ENCODE data around the gene PJVK. TPM values are rescaled to one million over a fixed set of nuclear protein-coding genes. Genes with fewer than 3 reads are reported as not detected.

The PJVK gene
- total RNA-seq, 6 experiments from 2014 or later = 0.80 to 2.8 (median 1.6) TPM

GRCh38 chr2:178482437-178482836 lies 31.3 kb downstream of the PJVK start:
- no peak for ATAC-seq
- H3K27me3 ChIP-seq = no peaks in the 10 kb centered on the region
- DNase-seq = no peak
- intact Hi-C loops (cut with DNase I) = no loop called here
- H3K9me3 ChIP-seq = no peaks in the 10 kb centered on the region
- WGBS (ENCODE audit: insufficient coverage, low coverage, low lambda C conversion rate, missing lambda C conversion rate) = 84% methylated on average over 4 of the region's 4 CpGs
- no peaks in the 10 kb centered on the region for H3K36me3 ChIP-seq
- no peak overlapping the region for H3K4me3 ChIP-seq
- TF ChIP-seq POLR2A (IDR thresholded peaks at IDR 0.05) = no peak
- TF ChIP-seq, protein P1, sequence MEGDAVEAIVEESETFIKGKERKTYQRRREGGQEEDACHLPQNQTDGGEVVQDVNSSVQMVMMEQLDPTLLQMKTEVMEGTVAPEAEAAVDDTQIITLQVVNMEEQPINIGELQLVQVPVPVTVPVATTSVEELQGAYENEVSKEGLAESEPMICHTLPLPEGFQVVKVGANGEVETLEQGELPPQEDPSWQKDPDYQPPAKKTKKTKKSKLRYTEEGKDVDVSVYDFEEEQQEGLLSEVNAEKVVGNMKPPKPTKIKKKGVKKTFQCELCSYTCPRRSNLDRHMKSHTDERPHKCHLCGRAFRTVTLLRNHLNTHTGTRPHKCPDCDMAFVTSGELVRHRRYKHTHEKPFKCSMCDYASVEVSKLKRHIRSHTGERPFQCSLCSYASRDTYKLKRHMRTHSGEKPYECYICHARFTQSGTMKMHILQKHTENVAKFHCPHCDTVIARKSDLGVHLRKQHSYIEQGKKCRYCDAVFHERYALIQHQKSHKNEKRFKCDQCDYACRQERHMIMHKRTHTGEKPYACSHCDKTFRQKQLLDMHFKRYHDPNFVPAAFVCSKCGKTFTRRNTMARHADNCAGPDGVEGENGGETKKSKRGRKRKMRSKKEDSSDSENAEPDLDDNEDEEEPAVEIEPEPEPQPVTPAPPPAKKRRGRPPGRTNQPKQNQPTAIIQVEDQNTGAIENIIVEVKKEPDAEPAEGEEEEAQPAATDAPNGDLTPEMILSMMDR (IDR thresholded peaks at IDR 0.05) = no peak
- no peak overlapping the region for H3K27ac ChIP-seq
- peaks cover 0 to 50% (median 6%) of the 10 kb centered on the region in 4 donors for H3K4me1 ChIP-seq

- 37% methylated on average over 6 of the region's 6 CpGs for WGBS (ENCODE audit: insufficient coverage, low coverage, low lambda C conversion rate, missing lambda C conversion rate)
- intact Hi-C loops (cut with DNase I) = no loop called here
- Histone ChIP-seq H3K36me3 (no peaks in the 10 kb centered on the region), H3K27me3 (no peaks in the 10 kb centered on the region), H3K4me1 (peaks cover 0 to 41% (median 3%) of the 10 kb centered on the region in 4 donors), H3K9me3 (no peaks in the 10 kb centered on the region), H3K27ac (peak overlapping the region in 1 of 3 donors; percentile 35), H3K4me3 (no peak overlapping the region)
- ATAC-seq (peak in 1 of 4 donors; percentile 18), DNase-seq (peak in 2 of 3 donors; percentile 50 to 58)
- TF ChIP-seq POLR2A (IDR thresholded peaks at IDR 0.05) = no peak
- TF ChIP-seq, protein P1 (IDR thresholded peaks at IDR 0.05) = no peak
These were observed 33.3 kb downstream of the PJVK start for GRCh38 chr2:178484245-178485041.

DNA sequence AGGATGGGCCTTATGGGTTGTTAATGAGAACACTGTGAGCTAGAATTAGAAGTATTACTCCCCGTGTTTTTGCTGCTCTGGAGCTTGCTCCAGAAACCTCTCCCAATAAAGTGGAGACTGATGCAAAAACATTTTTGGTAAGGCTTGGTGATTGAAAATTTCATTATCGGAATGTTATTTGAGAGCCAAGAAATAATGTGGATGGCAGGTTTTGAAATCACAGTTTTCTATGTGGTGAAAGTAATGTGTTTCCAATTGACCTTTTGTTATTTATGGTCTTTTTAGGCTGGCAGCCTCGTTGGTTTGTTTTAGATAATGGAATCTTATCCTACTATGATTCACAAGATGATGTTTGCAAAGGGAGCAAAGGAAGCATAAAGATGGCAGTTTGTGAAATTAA lies 34.2 kb downstream of the PJVK start:
- ATAC-seq (peak in 1 of 4 donors; percentile 25), DNase-seq (no peak)
- intact Hi-C loops (cut with DNase I) = no loop called here
- Histone ChIP-seq H3K36me3 (peaks cover 0 to 1% (median 0%) of the 10 kb centered on the region in 4 donors), H3K4me3 (no peak overlapping the region), H3K27me3 (no peaks in the 10 kb centered on the region), H3K9me3 (no peaks in the 10 kb centered on the region), H3K27ac (no peak overlapping the region), H3K4me1 (peaks cover 0 to 36% (median 0%) of the 10 kb centered on the region in 4 donors)
- 53% methylated on average over 3 of the region's 3 CpGs for WGBS (ENCODE audit: insufficient coverage, low coverage, low lambda C conversion rate, missing lambda C conversion rate)
- no peak for TF ChIP-seq POLR2A (IDR thresholded peaks at IDR 0.05)
- TF ChIP-seq, protein P1 (IDR thresholded peaks at IDR 0.05) = no peak

DNA sequence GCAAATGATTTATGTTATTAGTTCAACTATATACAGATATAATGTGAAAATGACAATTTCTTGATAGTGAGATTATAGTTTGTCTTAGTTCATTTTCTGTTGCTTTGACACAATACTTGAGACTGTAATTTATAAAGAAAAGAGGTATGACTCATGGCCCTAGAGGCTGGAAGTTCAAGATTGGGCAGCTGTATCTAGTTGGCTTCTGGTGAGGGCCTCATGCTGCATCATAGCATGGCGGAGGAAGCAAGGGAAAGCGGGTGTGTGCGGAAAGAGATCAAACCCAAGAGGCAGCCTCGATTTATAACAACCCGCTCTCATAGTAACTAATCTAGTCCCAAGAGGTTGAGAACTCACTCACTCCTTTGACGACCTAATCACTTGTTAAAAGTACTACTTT lies 40.4 kb downstream of the PJVK start:
- Histone ChIP-seq H3K36me3 (peaks cover 0 to 61% (median 9%) of the 10 kb centered on the region in 4 donors), H3K27me3 (no peaks in the 10 kb centered on the region), H3K27ac (no peak overlapping the region), H3K4me1 (no peaks in the 10 kb centered on the region), H3K9me3 (no peaks in the 10 kb centered on the region), H3K4me3 (no peak overlapping the region)
- TF ChIP-seq, protein P1 (IDR thresholded peaks at IDR 0.05) = no peak
- TF ChIP-seq POLR2A (IDR thresholded peaks at IDR 0.05) = no peak
- DNase-seq (no peak), ATAC-seq (no peak)
- WGBS (ENCODE audit: insufficient coverage, low coverage, low lambda C conversion rate, missing lambda C conversion rate) = 94% methylated on average over 6 of the region's 6 CpGs
- intact Hi-C loops (cut with DNase I) = no loop called here

Measured in right lobe of liver (tissue), 6 donors.